Astrocyte (in vitro differentiated cells and primary cell): ENCODE measurements around the gene MESP1.

Experiments
- CTCF ChIP-seq: IDR thresholded peaks from 2 replicates; pipeline ENCODE4 v1.5.1; 2011; ENCODE audit warnings: low read depth, mild to moderate bottlenecking, inconsistent platforms, low read length, moderate library complexity; ENCODE audit not compliant: insufficient read depth
- EZH2 ChIP-seq: IDR thresholded peaks from 2 replicates; pipeline ENCODE4 v1.6.1; 2012; ENCODE audit warnings: mild to moderate bottlenecking, low read length, inconsistent platforms; ENCODE audit not compliant: insufficient read depth

- TF ChIP-seq CTCF (peak; percentile 92), EZH2 (no peak)
These were observed 10.9 kb downstream of the MESP1 start for GRCh38 chr15:89740137-89740536.
